CD8-positive, alpha-beta memory T cell (primary cell): ENCODE data around the gene FGFRL1. TPM values are rescaled to one million over a fixed set of nuclear protein-coding genes. Genes with fewer than 3 reads are reported as not detected.

Experiments used
- CTCF ChIA-PET: fragments of 350-600 bp; sonication (Branson Sonifier 250); formaldehyde crosslinking; loops from one replicate; lab custom pipeline; 2021; ENCODE audit warnings: antibody characterized with exemption; lab: Charles Lee
- POLR2A ChIA-PET: fragments of 350-600 bp; sonication (Branson Sonifier 250); formaldehyde crosslinking; loops from one replicate; lab custom pipeline; 2021; ENCODE audit warnings: antibody characterized with exemption; lab: Charles Lee
- DNase-seq, 5 donors: peaks; one replicate each; pipeline versions ENCODE4 v3.0.0 to v3.0.0-alpha.2; 2020 to 2022; ENCODE audit warnings: mixed read lengths in 1 of 5
- H3K27ac ChIP-seq: one replicate; pipeline ENCODE4 v1.7.0; 2013; ENCODE audit warnings: low read depth, mild to moderate bottlenecking, low read length, moderate library complexity
- H3K27me3 ChIP-seq: 2 replicates; pipeline ENCODE4 v1.7.0; 2013; ENCODE audit warnings: low read length, mild to moderate bottlenecking; ENCODE audit not compliant: insufficient read depth, poor library complexity, severe bottlenecking
- H3K36me3 ChIP-seq: 2 replicates; pipeline ENCODE4 v1.7.0; 2013; ENCODE audit warnings: mild to moderate bottlenecking, low read length, moderate library complexity; ENCODE audit not compliant: insufficient read depth
- H3K4me1 ChIP-seq: 2 replicates; pipeline ENCODE4 v1.7.0; 2013; ENCODE audit warnings: mild to moderate bottlenecking, low read length, moderate library complexity; ENCODE audit not compliant: insufficient read depth
- H3K4me3 ChIP-seq: 2 replicates; pipeline ENCODE4 v1.7.0; 2013; ENCODE audit warnings: mild to moderate bottlenecking, low read length
- H3K9me3 ChIP-seq: 2 replicates; pipeline ENCODE4 v1.7.0; 2013; ENCODE audit warnings: mild to moderate bottlenecking, low read length
- H3K27ac Mint-ChIP-seq, 8 donors: one replicate each; pipeline ENCODE4 v1.8.0; 2020 to 2021; ENCODE audit warnings: mixed read lengths in 8 of 8, mild to moderate bottlenecking in 6 of 8, inconsistent platforms in 3 of 8, moderate library complexity in 3 of 8
- H3K27me3 Mint-ChIP-seq, 2 donors: one replicate each; pipeline ENCODE4 v1.8.0; 2020 to 2021; ENCODE audit warnings: mixed read lengths in 2 of 2, mild to moderate bottlenecking in 1 of 2, moderate library complexity in 1 of 2
- H3K36me3 Mint-ChIP-seq, 3 donors: one replicate each; pipeline ENCODE4 v1.8.0; 2020 to 2021; ENCODE audit warnings: mixed read lengths in 3 of 3, inconsistent platforms in 1 of 3, mild to moderate bottlenecking in 1 of 3
- H3K4me1 Mint-ChIP-seq, 3 donors: one replicate each; pipeline ENCODE4 v1.8.0; 2020 to 2021; ENCODE audit warnings: mixed read lengths in 3 of 3, inconsistent platforms in 1 of 3, mild to moderate bottlenecking in 1 of 3
- H3K4me3 Mint-ChIP-seq, 7 donors: one replicate each; pipeline ENCODE4 v1.8.0; 2020 to 2021; ENCODE audit warnings: mixed read lengths in 7 of 7, mild to moderate bottlenecking in 6 of 7, moderate library complexity in 4 of 7, inconsistent platforms in 2 of 7
- H3K9me3 Mint-ChIP-seq, 5 donors: one replicate each; pipeline ENCODE4 v1.8.0; 2020 to 2022; ENCODE audit warnings: mixed read lengths in 5 of 5, mild to moderate bottlenecking in 3 of 5, moderate library complexity in 2 of 5, inconsistent platforms in 1 of 5
- polyA plus RNA-seq: library from polyadenylated mRNA; unstranded; fragments of 300-500 nt; fragmentation: Illumina TruSeq; gene quantifications from one replicate; pipeline ENCODE4 v1.2.3, GENCODE V29; 2021
- total RNA-seq, 2 experiments: library from RNA; stranded (reverse); gene quantifications; one replicate each; pipeline ENCODE4 v1.2.3, GENCODE V29; 2021

The FGFRL1 gene
- total and polyA plus RNA-seq, 3 experiments from 2014 or later = 1.4 to 14.5 (median 12.3) TPM

DNA sequence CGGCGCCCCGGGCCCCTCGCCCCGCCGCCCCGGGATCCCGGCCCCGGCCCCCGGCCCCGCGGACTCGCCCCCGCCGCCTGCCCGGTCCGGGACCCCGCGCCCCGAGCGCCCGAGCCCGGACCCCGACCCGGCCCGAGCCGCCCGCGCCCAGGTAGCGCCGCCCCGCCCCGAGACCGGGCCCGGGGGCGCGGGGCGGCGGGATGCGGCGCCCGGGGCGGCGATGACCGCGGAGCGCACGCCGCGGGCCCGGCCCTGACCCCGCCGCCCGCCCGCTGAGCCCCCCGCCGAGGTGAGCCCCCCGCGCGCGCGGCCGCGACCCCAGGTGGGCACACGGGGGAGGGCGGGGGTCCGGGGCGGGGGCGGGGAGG, 224 bp downstream of the FGFRL1 start:
- Histone ChIP-seq H3K27me3 (peaks cover 9% of the 10 kb centered on the region), H3K27ac (no peak overlapping the region), H3K4me1 (peaks cover 14% of the 10 kb centered on the region), H3K4me3 (no peak overlapping the region), H3K36me3 (no peaks in the 10 kb centered on the region), H3K9me3 (no peaks in the 10 kb centered on the region)
- DNase-seq = no peak
- Mint-ChIP-seq H3K27ac (no peak overlapping the region), H3K4me1 (peaks cover 12 to 19% (median 14%) of the 10 kb centered on the region in 3 donors), H3K4me3 (peak overlapping the region in 2 of 7 donors; percentile 44 to 47), H3K36me3 (peaks cover 0 to 7% (median 0%) of the 10 kb centered on the region in 3 donors), H3K9me3 (peaks cover 0 to 6% (median 0%) of the 10 kb centered on the region in 5 donors), H3K27me3 (peaks cover 16 to 24% of the 10 kb centered on the region in 2 donors)
- POLR2A ChIA-PET = no interaction called here
- CTCF ChIA-PET = no interaction called here

DNA sequence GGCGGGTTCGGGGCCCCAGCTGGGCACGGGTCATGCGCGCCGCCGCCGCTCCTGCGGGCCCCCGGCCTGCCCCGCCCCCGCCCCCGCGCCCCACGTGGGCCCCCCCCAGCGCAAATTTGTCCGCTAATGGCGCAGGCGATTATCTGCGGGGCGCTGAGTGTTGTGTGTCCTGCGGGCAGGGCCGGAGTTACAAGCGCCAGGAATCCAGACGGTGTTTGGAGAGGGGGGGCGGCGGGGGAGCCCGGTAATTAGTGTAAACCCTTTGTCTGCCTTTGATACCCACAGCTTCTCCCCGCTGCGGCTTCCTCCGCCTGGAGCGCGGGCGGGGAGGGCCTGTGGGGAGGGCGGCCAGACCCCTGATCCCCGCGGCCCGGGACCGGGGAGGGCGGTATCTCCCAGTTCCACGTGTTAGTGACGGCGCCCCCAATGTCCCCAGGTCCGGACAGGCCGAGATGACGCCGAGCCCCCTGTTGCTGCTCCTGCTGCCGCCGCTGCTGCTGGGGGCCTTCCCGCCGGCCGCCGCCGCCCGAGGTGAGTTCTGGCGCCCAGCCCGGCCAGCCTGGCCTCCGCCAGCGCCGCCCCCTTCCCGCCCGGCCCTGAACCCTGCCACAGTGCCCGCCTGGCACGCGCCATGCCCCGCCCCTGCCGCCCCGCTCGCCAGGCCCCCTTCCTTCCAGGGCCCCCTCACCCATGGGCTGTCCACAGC, 761 bp downstream of the FGFRL1 start:
- Mint-ChIP-seq H3K4me1 (peaks cover 12 to 19% (median 14%) of the 10 kb centered on the region in 3 donors), H3K27me3 (peaks cover 12 to 19% of the 10 kb centered on the region in 2 donors), H3K4me3 (peak overlapping the region; percentile 41 to 92 (median 68)), H3K27ac (peak overlapping the region in 2 of 8 donors; percentile 74 to 94), H3K9me3 (peaks cover 0 to 1% (median 0%) of the 10 kb centered on the region in 5 donors), H3K36me3 (peaks cover 0 to 7% (median 0%) of the 10 kb centered on the region in 3 donors)
- POLR2A ChIA-PET = no interaction called here
- no peaks in the 10 kb centered on the region for H3K36me3 ChIP-seq
- CTCF ChIA-PET = no interaction called here
- no peak overlapping the region for H3K4me3 ChIP-seq
- DNase-seq = peak; percentile 27 to 68 (median 35)
- H3K9me3 ChIP-seq = no peaks in the 10 kb centered on the region
- no peak overlapping the region for H3K27ac ChIP-seq
- H3K27me3 ChIP-seq = peaks cover 9% of the 10 kb centered on the region
- H3K4me1 ChIP-seq = peaks cover 14% of the 10 kb centered on the region

DNA sequence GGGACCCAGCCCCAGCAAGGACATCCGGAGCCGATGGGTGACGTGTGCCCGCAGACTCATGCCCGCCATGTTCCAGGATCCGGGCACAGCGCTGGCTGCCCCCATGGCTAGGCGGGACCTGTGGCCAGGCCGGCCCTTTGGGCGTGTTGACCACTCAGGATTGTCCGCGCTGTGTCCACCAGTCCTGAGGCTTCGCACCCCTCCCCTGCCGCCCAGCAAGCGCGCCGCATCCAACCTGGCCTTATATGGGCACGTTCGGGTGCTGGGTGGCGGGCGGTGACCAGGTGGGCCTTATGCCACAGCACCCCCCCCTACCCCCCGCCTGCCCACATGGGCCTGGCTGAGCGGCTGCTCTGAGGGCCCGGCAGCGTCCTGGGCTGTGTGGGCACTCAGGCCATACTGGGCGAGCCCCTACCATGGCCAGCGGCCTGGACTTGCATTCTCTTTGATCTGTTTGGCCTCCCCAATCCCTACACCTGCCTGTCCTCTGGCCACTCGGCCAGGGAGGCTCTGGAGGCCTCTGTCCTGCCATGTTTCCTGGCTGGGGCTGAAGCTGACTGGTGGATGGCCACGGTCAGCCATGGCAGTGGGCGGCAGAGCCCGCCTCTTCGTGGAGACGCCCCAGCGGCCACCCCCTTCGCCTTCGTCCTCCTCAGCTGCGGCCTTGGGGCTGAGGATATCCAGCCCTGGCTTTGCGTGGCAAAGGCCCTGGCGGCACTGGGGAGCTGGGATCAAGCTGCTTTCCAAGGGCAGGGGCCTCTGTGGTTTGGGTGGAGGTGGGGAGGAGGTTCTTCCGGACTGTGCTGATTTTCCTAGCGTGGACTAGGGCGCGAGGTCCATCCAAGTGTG, 2.0 kb downstream of the FGFRL1 start:
- Mint-ChIP-seq H3K36me3 (peaks cover 0 to 7% (median 0%) of the 10 kb centered on the region in 3 donors), H3K4me1 (peaks cover 12 to 18% (median 13%) of the 10 kb centered on the region in 3 donors), H3K27me3 (peaks cover 7% of the 10 kb centered on the region in 2 donors), H3K27ac (peak overlapping the region in 1 of 8 donors; percentile 48), H3K9me3 (no peaks in the 10 kb centered on the region), H3K4me3 (peak overlapping the region in 5 of 7 donors; percentile 41 to 73 (median 67))
- Histone ChIP-seq H3K4me3 (no peak overlapping the region), H3K4me1 (peaks cover 12% of the 10 kb centered on the region), H3K9me3 (no peaks in the 10 kb centered on the region), H3K27ac (no peak overlapping the region), H3K27me3 (peaks cover 6% of the 10 kb centered on the region), H3K36me3 (no peaks in the 10 kb centered on the region)
- ChIA-PET CTCF (no interaction called here), POLR2A (no interaction called here)
- DNase-seq = no peak

DNA sequence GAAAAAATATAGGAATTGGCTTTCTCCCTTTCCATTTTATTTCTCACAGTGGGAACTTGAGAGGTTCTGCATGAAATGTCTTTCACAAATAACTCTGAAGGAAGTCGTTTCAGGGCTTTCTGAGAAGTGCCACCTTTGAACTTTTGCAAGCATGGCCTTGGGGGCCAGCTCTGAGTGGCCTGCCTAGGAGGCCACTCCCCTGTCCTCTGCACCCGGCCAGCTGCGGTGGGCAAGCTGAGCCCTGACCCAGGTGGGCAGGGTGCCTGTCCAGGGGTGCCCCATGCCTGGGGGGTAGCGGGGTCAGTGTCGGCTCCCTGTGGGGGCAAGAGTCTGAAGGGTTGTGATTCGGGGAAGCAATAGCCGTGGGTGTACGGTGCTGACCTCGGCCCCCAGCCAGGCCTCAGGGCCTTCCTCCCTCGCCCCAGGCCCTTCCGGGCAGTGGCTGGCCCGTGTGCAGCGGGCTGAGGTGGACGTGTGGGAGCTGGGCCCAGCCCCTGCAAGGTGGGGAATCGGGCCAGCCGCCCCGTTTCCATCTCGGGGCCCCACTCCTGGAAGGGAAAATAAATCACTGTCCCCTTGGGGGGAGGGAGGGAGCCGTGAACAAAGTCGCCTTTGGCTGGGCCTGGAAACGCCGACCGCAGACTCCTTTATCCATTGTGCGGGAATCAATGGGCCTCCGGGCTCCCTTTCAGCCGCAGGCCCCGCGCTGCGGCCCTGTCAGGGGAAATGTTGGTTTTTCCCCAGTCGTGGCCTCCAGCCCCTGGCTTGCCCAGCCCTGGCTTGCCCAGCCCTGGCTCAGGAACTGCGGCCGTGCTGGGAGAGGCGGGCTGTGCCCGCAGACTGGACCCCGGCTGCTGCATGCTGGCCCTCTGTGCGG, 3.1 kb downstream of the FGFRL1 start:
- no peak for DNase-seq
- no peaks in the 10 kb centered on the region for H3K27me3 Mint-ChIP-seq
- Histone ChIP-seq H3K9me3 (no peaks in the 10 kb centered on the region), H3K27me3 (no peaks in the 10 kb centered on the region), H3K4me3 (no peak overlapping the region), H3K27ac (no peak overlapping the region), H3K36me3 (no peaks in the 10 kb centered on the region), H3K4me1 (peaks cover 4% of the 10 kb centered on the region)
- no peaks in the 10 kb centered on the region for H3K9me3 Mint-ChIP-seq
- ChIA-PET CTCF (no interaction called here), POLR2A (no interaction called here)
- H3K4me1 Mint-ChIP-seq = peaks cover 6 to 10% (median 6%) of the 10 kb centered on the region in 3 donors
- peak overlapping the region in 3 of 7 donors; percentile 35 to 73 (median 53) for H3K4me3 Mint-ChIP-seq
- H3K36me3 Mint-ChIP-seq = peaks cover 0 to 7% (median 0%) of the 10 kb centered on the region in 3 donors
- H3K27ac Mint-ChIP-seq = peak overlapping the region in 1 of 8 donors; percentile 48

DNA sequence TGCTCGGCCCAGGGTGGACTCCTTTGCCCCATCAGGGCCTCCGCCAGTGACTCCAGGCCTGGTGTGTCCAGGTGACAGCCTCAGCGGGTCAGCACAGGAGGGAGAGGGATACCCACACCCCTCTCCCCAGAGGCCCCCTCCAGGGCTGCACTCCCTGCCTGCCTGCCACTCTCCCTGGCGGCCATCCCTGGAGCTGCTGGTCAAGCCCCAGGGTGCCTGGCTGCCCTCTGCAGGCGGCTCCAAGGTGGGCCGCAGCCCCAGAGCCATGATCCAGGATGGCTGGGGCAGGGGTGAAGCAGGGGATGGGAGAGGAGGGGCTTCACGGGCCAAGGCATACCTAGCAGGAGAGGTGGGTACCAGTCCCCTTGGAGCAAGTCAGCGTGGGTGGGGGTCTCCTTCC, 3.8 kb downstream of the FGFRL1 start:
- Histone ChIP-seq H3K4me1 (peaks cover 4% of the 10 kb centered on the region), H3K9me3 (no peaks in the 10 kb centered on the region), H3K27me3 (no peaks in the 10 kb centered on the region), H3K36me3 (no peaks in the 10 kb centered on the region), H3K4me3 (no peak overlapping the region), H3K27ac (no peak overlapping the region)
- peaks cover 6 to 10% (median 6%) of the 10 kb centered on the region in 3 donors for H3K4me1 Mint-ChIP-seq
- CTCF ChIA-PET = no interaction called here
- H3K27ac Mint-ChIP-seq = peak overlapping the region in 1 of 8 donors; percentile 36
- no peak for DNase-seq
- H3K27me3 Mint-ChIP-seq = no peaks in the 10 kb centered on the region
- POLR2A ChIA-PET = no interaction called here
- H3K36me3 Mint-ChIP-seq = peaks cover 0 to 7% (median 0%) of the 10 kb centered on the region in 3 donors
- no peaks in the 10 kb centered on the region for H3K9me3 Mint-ChIP-seq
- H3K4me3 Mint-ChIP-seq = no peak overlapping the region

DNA sequence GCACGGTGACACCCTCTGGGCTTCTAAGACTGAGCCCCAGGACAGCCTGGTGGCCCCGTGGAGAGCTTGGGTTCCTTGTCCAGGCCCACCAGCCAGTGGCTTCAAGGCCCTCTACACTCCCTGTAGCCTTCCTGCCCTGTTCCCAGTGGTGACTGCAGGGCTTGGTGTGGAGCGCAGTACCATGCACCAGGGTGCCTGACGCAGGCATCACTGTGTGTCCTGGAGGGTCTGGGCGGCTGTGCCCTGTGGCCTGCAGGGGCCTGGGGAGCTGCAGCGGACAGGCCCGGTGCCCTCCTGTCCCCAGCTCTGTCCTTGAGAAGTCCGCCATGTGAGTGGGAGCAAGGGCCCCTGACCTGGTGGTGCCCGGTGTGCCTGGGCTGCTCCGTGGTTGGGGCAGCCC, 4.3 kb downstream of the FGFRL1 start:
- no peaks in the 10 kb centered on the region for H3K27me3 Mint-ChIP-seq
- Histone ChIP-seq H3K9me3 (no peaks in the 10 kb centered on the region), H3K4me3 (no peak overlapping the region), H3K27me3 (no peaks in the 10 kb centered on the region), H3K4me1 (peaks cover 4% of the 10 kb centered on the region), H3K27ac (no peak overlapping the region), H3K36me3 (no peaks in the 10 kb centered on the region)
- DNase-seq = no peak
- CTCF ChIA-PET = no interaction called here
- peak overlapping the region in 1 of 7 donors; percentile 48 for H3K4me3 Mint-ChIP-seq
- H3K36me3 Mint-ChIP-seq = peaks cover 0 to 4% (median 0%) of the 10 kb centered on the region in 3 donors
- H3K9me3 Mint-ChIP-seq = no peaks in the 10 kb centered on the region
- peak overlapping the region in 1 of 8 donors; percentile 36 for H3K27ac Mint-ChIP-seq
- POLR2A ChIA-PET = no interaction called here
- H3K4me1 Mint-ChIP-seq = peaks cover under 1 to 4% (median 1%) of the 10 kb centered on the region in 3 donors

DNA sequence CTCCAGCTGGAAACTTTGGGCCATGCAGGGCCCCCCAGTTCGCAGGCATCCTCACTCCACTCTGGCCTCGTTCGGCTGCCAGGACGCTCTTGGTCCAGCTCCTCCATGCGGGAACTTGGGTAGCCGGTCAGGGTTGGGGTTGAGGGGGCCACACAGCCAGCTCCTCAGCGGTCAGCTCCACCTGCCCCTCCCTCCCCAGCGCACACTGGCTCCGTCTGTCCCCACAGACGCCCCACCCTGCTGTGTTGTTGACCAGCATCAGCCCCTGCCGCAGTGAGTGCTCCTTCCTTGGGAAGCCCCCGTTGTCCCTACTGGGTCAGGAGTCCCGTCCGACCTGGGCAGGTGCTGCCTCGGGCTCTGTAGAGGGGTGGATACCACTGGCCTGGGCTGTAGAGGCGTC, 5.8 kb downstream of the FGFRL1 start:
- H3K4me3 Mint-ChIP-seq = no peak overlapping the region
- Histone ChIP-seq H3K4me3 (no peak overlapping the region), H3K27ac (no peak overlapping the region), H3K4me1 (peaks cover 4% of the 10 kb centered on the region), H3K27me3 (no peaks in the 10 kb centered on the region), H3K36me3 (no peaks in the 10 kb centered on the region), H3K9me3 (no peaks in the 10 kb centered on the region)
- H3K27me3 Mint-ChIP-seq = no peaks in the 10 kb centered on the region
- no peak for DNase-seq
- POLR2A ChIA-PET = no interaction called here
- peaks cover 0 to 4% (median 0%) of the 10 kb centered on the region in 3 donors for H3K4me1 Mint-ChIP-seq
- no peaks in the 10 kb centered on the region for H3K9me3 Mint-ChIP-seq
- peaks cover 0 to 3% (median 0%) of the 10 kb centered on the region in 3 donors for H3K36me3 Mint-ChIP-seq
- no peak overlapping the region for H3K27ac Mint-ChIP-seq
- CTCF ChIA-PET = no interaction called here
